Measurements from ENCODE around the gene PRAF2. TPM values are rescaled to one million over a fixed set of nuclear protein-coding genes. Genes with fewer than 3 reads are reported as not detected.

Gene PRAF2
- total RNA-seq, 2 experiments from 2014 or later: 17.1 to 21.0 TPM

DNA sequence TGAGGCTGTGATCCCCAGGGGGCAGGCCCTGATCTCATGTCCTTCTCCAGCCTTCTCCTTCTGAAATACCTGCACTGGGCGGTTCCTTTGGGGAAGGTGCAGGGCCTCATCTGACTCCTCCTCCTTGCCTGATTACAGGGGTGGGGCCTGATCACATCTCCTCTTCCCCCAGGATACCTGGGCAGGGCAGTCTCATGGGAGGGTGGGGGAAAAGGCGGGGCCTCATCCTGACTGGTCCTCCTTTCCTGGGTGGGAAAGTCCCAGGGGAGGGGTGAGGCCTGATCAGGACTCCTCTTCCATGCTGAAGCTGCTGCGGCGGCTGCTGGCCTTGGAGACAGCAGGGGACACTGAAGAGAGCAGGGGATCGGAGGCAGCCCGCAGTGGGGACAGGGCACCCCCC, 43.9 kb downstream of the PRAF2 start:
- CTCF ChIA-PET: no interaction called here

More for the DNA sequence above, 43.9 kb downstream of the PRAF2 start:
- Histone ChIP-seq H3K36me3 (ENCODE audit: insufficient read depth, low read length) (peaks cover 28% of the 10 kb centered on the region), H3K4me1 (ENCODE audit: insufficient read depth, low read length) (no peaks in the 10 kb centered on the region), H3K9me3 (ENCODE audit: control insufficient read depth in 1 of 2, insufficient read depth in 1 of 2, low read length in 2 of 2) (no peaks in the 10 kb centered on the region), H3K27me3 (ENCODE audit: control insufficient read depth in 1 of 2, insufficient read depth in 2 of 2, low read length in 2 of 2) (no peaks in the 10 kb centered on the region), H3K27ac (ENCODE audit: low read depth in 1 of 2, low read length in 2 of 2) (no peak overlapping the region), H3K4me3 (ENCODE audit: low read length) (no peak overlapping the region)
- Mint-ChIP-seq H3K27me3 (no peaks in the 10 kb centered on the region), H3K4me3 (no peak overlapping the region), H3K36me3 (ENCODE audit: low read depth) (peaks cover 38% of the 10 kb centered on the region), H3K9me3 (no peaks in the 10 kb centered on the region), H3K4me1 (ENCODE audit: low read depth) (no peaks in the 10 kb centered on the region), H3K27ac (no peak overlapping the region)
- TF ChIP-seq, protein P1, sequence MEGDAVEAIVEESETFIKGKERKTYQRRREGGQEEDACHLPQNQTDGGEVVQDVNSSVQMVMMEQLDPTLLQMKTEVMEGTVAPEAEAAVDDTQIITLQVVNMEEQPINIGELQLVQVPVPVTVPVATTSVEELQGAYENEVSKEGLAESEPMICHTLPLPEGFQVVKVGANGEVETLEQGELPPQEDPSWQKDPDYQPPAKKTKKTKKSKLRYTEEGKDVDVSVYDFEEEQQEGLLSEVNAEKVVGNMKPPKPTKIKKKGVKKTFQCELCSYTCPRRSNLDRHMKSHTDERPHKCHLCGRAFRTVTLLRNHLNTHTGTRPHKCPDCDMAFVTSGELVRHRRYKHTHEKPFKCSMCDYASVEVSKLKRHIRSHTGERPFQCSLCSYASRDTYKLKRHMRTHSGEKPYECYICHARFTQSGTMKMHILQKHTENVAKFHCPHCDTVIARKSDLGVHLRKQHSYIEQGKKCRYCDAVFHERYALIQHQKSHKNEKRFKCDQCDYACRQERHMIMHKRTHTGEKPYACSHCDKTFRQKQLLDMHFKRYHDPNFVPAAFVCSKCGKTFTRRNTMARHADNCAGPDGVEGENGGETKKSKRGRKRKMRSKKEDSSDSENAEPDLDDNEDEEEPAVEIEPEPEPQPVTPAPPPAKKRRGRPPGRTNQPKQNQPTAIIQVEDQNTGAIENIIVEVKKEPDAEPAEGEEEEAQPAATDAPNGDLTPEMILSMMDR (IDR thresholded peaks at IDR 0.05): no peak
- ATAC-seq (ENCODE audit: poor library complexity): no peak
- POLR2A ChIA-PET: no interaction called here
- no peak for DNase-seq
- intact Hi-C loops (cut with DNase I, micrococcal nuclease): no loop called here

Other genes starting within 250 kb of the PRAF2 start
- not detected for gene ERAS, start 247.5 kb downstream of the PRAF2 start, total RNA-seq
- gene PCSK1N, start 238.4 kb downstream of the PRAF2 start, total RNA-seq: 1 to 10 TPM; 3.5 to 4.9 TPM
- gene TIMM17B, start 176.2 kb downstream of the PRAF2 start, total RNA-seq: 10 to 100 TPM; 40.0 to 40.3 TPM
- 10 to 100 TPM; 73.0 to 76.6 TPM for gene PQBP1, start 176.1 kb downstream of the PRAF2 start, total RNA-seq
- 10 to 100 TPM; 19.1 to 21.8 TPM for gene SLC35A2, start 162.4 kb downstream of the PRAF2 start, total RNA-seq
- 100 to 1,000 TPM; 212 to 225 TPM for gene PIM2, start 155.0 kb downstream of the PRAF2 start, total RNA-seq
- gene OTUD5, start 116.4 kb downstream of the PRAF2 start, total RNA-seq: 10 to 100 TPM; 81.3 to 92.1 TPM
- 1 to 10 TPM; 1.5 to 2.7 TPM for gene KCND1, start 102.2 kb downstream of the PRAF2 start, total RNA-seq
- 100 to 1,000 TPM; 100 to 101 TPM for gene GRIPAP1, start 71.7 kb downstream of the PRAF2 start, total RNA-seq
- gene TFE3, start 30.6 kb downstream of the PRAF2 start, total RNA-seq: 10 to 100 TPM; 38.6 to 40.9 TPM
- gene CCDC120, start 15.0 kb downstream of the PRAF2 start, total RNA-seq: 10 to 100 TPM; 11.5 to 12.2 TPM
- gene WDR45, start 5.9 kb upstream of the PRAF2 start, total RNA-seq: 10 to 100 TPM; 74.8 to 78.7 TPM
- 1 to 10 TPM; 8.9 to 9.6 TPM for gene GPKOW, start 49.7 kb upstream of the PRAF2 start, total RNA-seq
- gene MAGIX, start 88.8 kb upstream of the PRAF2 start, total RNA-seq: under 1 TPM; 0.89 to 0.93 TPM
- gene PLP2, start 97.9 kb upstream of the PRAF2 start, total RNA-seq: 100 to 1,000 TPM; 124 to 128 TPM
- 1 to 10 TPM; 1.8 to 2.3 TPM for gene PRICKLE3, start 112.4 kb upstream of the PRAF2 start, total RNA-seq
- under 1 TPM; 0.17 to 0.69 TPM for gene SYP, start 126.2 kb upstream of the PRAF2 start, total RNA-seq
- 1 to 10 TPM; 1.1 to 1.2 TPM for gene CACNA1F, start 159.3 kb upstream of the PRAF2 start, total RNA-seq
- 10 to 100 TPM; 12.7 to 15.8 TPM for gene CCDC22, start 161.5 kb upstream of the PRAF2 start, total RNA-seq
- gene FOXP3, start 190.7 kb upstream of the PRAF2 start, total RNA-seq: 1 to 10 TPM; 3.7 TPM
- 1 to 10 TPM; 8.5 to 9.1 TPM for gene PPP1R3F, start 195.8 kb upstream of the PRAF2 start, total RNA-seq
- not detected for gene GAGE10, start 229.6 kb upstream of the PRAF2 start, total RNA-seq
- not detected for gene GAGE12J, start 248.0 kb upstream of the PRAF2 start, total RNA-seq

Measured in CD4-positive, alpha-beta T cell (primary cell).